HepG2 (cell line): Measurements from ENCODE around the gene LRTM2. TPM values are rescaled to one million over a fixed set of nuclear protein-coding genes. Genes with fewer than 3 reads are reported as not detected.

ENCODE experiments used
- HHEX ChIP-seq: IDR thresholded peaks from 2 replicates; pipeline ENCODE4 v1.6.1; 2016; ENCODE audit warnings: control low read depth
- KDM6A ChIP-seq: IDR thresholded peaks from 2 replicates; pipeline ENCODE4 v1.6.1; 2016; ENCODE audit warnings: low read depth
- NFKB2 ChIP-seq: sonication (generic); formaldehyde crosslinking; IDR thresholded peaks from 2 replicates; pipeline ENCODE4 v1.4.0; 2020; ENCODE audit warnings: missing genetic modification reagents, borderline replicate concordance
- NFYC ChIP-seq: IDR thresholded peaks from 2 replicates; pipeline ENCODE4 v1.6.1; 2016; ENCODE audit warnings: missing genetic modification reagents, missing compliant biosample characterization
- POLR2A ChIP-seq, 2 experiments: IDR thresholded peaks; 2 replicates each; pipeline ENCODE4 v1.6.1; 2011; ENCODE audit warnings: low read depth in 2 of 2, low read length in 2 of 2, mild to moderate bottlenecking in 1 of 2, moderate library complexity in 1 of 2; ENCODE audit not compliant: insufficient read depth in 1 of 2
- RXRB ChIP-seq: IDR thresholded peaks from 2 replicates; pipeline ENCODE4 v1.6.1; 2016; ENCODE audit warnings: borderline replicate concordance, missing genetic modification reagents, missing compliant biosample characterization
- SIN3A ChIP-seq: IDR thresholded peaks from 2 replicates; pipeline ENCODE4 v1.6.1; 2011; ENCODE audit warnings: low read depth, mild to moderate bottlenecking, control low read depth, low read length, borderline replicate concordance
- SP1 ChIP-seq, 2 experiments: fragments of 450-650 bp in 1 of 2; sonication (generic) in 1 of 2; formaldehyde crosslinking in 1 of 2; IDR thresholded peaks; 2 replicates each; pipeline versions ENCODE4 v1.4.0 to v1.6.1; 2016 to 2020; ENCODE audit warnings: missing genetic modification reagents in 1 of 2
- TP53 ChIP-seq: sonication (generic); formaldehyde crosslinking; conservative IDR thresholded peaks from 2 replicates; pipeline ENCODE4 v1.4.0; 2020; ENCODE audit warnings: missing genetic modification reagents
- ZMAT3 ChIP-seq: sonication (generic); formaldehyde crosslinking; conservative IDR thresholded peaks from 2 replicates; pipeline ENCODE4 v1.7.0; 2021; ENCODE audit warnings: missing genetic modification reagents
- ZNF232 ChIP-seq: sonication (generic); formaldehyde crosslinking; IDR thresholded peaks from 2 replicates; pipeline ENCODE4 v1.4.0; 2020; ENCODE audit warnings: missing genetic modification reagents, borderline replicate concordance
- ZNF660 ChIP-seq: sonication (generic); formaldehyde crosslinking; IDR thresholded peaks from 2 replicates; pipeline ENCODE4 v1.5.1; 2020; ENCODE audit warnings: mild to moderate bottlenecking, low read depth, missing genetic modification reagents, borderline replicate concordance
- ZNF788 ChIP-seq: sonication (generic); formaldehyde crosslinking; IDR thresholded peaks from 2 replicates; pipeline ENCODE4 v1.5.0; 2020; ENCODE audit warnings: mild to moderate bottlenecking, missing genetic modification reagents, borderline replicate concordance
- polyA plus RNA-seq, 8 experiments: library from polyadenylated mRNA; depleted of rRNA in 3 of 8; stranded (reverse) in 7 of 8; unstranded in 1 of 8; fragments of >200 nt; fragmentation: Illumina TruSeq in 4 of 8; extraction: Trizol in 4 of 8; gene quantifications; 2 replicates each; pipeline versions ENCODE4 v1.2.1 to v1.2.3, GENCODE V29; 2011 to 2016; ENCODE audit warnings: low read depth in 4 of 8, missing spikeins in 1 of 8, mixed read lengths in 1 of 8; ENCODE audit not compliant: insufficient read depth in 1 of 8
- total RNA-seq, 5 experiments: library from RNA; depleted of rRNA; stranded (reverse); fragments of >200 nt; fragmentation: Illumina TruSeq; extraction: Trizol; gene quantifications; 2 replicates each; pipeline ENCODE4 v1.2.3, GENCODE V29; 2016; ENCODE audit warnings: low read depth in 1 of 5
- TF ChIP-seq, protein P1 (sequence below): sonication (generic); formaldehyde crosslinking; IDR thresholded peaks from 2 replicates; pipeline ENCODE4 v1.8.0; 2023; ENCODE audit warnings: mild to moderate bottlenecking, missing genetic modification reagents
- TF ChIP-seq, protein P2 (sequence below): sonication (generic); formaldehyde crosslinking; IDR thresholded peaks from 2 replicates; pipeline ENCODE4 v1.5.0; 2020; ENCODE audit warnings: mild to moderate bottlenecking, missing genetic modification reagents, borderline replicate concordance
- TF ChIP-seq, protein P3 (sequence below): IDR thresholded peaks from 2 replicates; pipeline ENCODE4 v1.6.1; 2016
- TF ChIP-seq, protein P4 (sequence below): IDR thresholded peaks from 2 replicates; pipeline ENCODE4 v1.6.1; 2016; ENCODE audit warnings: control low read depth

The LRTM2 gene
- total and polyA plus RNA-seq, 2 of the 13 experiments (the other 11 are each of a cell fraction or from before 2014, with no cell fraction given) = 0.09 TPM; not detected in 1

DNA sequence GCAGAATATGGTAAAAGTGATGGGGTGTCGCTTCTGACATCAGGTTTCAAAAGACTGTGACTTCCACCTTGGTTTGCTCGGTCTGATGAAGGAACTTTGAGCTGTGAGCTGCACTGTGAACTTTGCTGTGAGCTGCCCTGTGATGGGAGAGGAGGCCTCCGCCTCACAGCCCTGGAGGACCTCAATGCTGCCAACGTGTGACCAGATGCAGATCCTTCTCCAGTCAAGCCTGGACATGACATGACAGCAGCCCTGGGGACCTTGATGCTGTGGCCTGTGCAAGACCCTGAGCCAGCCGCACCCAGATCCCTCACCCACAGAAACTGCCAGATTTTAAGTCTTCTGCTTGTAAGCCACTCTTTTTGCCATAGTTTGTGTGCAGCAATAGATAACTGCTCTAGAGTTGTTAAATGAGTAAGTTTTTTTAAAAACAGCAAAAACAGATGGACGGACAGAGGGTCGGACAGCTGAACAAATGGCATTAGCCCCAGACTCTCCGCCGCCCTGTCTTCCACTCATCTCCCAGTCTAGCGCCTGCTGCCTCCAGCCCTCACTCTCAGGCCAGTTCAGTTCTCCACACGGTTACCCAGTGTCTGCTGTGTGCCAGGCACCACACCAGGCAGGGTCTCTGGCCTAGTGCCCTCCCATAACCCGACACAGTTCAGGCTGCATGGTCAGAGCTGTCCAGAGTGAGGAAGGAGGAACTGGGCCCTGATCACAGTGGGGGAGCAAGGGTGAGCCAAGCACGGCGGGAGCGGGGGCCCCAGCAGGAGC is 13.1 kb upstream of the LRTM2 start (continued):
- TF ChIP-seq KDM6A (CRISPR knock-in tag) (no peak), ZNF660 (CRISPR knock-in tag) (no peak), SP1 (IDR thresholded peaks at IDR 0.05) (no peak), SP1 (CRISPR knock-in tag; IDR thresholded peaks at IDR 0.05) (no peak), NFKB2 (CRISPR knock-in tag) (no peak), TP53 (CRISPR knock-in tag) (0 out of 2 replicates have a peak, but pooled peaks have one; percentile 47), ZNF788 (no peak), HHEX (no peak), POLR2A (IDR thresholded peaks at IDR 0.05; ENCODE audit: insufficient read depth in 1 of 2, low read depth in 2 of 2, low read length in 2 of 2) (no peak), NFYC (CRISPR knock-in tag) (no peak), RXRB (CRISPR knock-in tag) (peak; percentile 37; the same call in 1 of the 2 replicates), SIN3A (no peak), ZNF232 (peak; percentile 47; the same call in 1 of the 2 replicates), ZMAT3 (CRISPR knock-in tag) (no peak)
- TF ChIP-seq, protein P1, sequence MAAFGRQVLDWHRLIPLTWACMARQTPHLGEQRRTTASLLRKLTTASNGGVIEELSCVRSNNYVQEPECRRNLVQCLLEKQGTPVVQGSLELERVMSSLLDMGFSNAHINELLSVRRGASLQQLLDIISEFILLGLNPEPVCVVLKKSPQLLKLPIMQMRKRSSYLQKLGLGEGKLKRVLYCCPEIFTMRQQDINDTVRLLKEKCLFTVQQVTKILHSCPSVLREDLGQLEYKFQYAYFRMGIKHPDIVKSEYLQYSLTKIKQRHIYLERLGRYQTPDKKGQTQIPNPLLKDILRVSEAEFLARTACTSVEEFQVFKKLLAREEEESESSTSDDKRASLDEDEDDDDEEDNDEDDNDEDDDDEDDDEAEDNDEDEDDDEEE (CRISPR knock-in tag) = no peak
- TF ChIP-seq, protein P2, sequence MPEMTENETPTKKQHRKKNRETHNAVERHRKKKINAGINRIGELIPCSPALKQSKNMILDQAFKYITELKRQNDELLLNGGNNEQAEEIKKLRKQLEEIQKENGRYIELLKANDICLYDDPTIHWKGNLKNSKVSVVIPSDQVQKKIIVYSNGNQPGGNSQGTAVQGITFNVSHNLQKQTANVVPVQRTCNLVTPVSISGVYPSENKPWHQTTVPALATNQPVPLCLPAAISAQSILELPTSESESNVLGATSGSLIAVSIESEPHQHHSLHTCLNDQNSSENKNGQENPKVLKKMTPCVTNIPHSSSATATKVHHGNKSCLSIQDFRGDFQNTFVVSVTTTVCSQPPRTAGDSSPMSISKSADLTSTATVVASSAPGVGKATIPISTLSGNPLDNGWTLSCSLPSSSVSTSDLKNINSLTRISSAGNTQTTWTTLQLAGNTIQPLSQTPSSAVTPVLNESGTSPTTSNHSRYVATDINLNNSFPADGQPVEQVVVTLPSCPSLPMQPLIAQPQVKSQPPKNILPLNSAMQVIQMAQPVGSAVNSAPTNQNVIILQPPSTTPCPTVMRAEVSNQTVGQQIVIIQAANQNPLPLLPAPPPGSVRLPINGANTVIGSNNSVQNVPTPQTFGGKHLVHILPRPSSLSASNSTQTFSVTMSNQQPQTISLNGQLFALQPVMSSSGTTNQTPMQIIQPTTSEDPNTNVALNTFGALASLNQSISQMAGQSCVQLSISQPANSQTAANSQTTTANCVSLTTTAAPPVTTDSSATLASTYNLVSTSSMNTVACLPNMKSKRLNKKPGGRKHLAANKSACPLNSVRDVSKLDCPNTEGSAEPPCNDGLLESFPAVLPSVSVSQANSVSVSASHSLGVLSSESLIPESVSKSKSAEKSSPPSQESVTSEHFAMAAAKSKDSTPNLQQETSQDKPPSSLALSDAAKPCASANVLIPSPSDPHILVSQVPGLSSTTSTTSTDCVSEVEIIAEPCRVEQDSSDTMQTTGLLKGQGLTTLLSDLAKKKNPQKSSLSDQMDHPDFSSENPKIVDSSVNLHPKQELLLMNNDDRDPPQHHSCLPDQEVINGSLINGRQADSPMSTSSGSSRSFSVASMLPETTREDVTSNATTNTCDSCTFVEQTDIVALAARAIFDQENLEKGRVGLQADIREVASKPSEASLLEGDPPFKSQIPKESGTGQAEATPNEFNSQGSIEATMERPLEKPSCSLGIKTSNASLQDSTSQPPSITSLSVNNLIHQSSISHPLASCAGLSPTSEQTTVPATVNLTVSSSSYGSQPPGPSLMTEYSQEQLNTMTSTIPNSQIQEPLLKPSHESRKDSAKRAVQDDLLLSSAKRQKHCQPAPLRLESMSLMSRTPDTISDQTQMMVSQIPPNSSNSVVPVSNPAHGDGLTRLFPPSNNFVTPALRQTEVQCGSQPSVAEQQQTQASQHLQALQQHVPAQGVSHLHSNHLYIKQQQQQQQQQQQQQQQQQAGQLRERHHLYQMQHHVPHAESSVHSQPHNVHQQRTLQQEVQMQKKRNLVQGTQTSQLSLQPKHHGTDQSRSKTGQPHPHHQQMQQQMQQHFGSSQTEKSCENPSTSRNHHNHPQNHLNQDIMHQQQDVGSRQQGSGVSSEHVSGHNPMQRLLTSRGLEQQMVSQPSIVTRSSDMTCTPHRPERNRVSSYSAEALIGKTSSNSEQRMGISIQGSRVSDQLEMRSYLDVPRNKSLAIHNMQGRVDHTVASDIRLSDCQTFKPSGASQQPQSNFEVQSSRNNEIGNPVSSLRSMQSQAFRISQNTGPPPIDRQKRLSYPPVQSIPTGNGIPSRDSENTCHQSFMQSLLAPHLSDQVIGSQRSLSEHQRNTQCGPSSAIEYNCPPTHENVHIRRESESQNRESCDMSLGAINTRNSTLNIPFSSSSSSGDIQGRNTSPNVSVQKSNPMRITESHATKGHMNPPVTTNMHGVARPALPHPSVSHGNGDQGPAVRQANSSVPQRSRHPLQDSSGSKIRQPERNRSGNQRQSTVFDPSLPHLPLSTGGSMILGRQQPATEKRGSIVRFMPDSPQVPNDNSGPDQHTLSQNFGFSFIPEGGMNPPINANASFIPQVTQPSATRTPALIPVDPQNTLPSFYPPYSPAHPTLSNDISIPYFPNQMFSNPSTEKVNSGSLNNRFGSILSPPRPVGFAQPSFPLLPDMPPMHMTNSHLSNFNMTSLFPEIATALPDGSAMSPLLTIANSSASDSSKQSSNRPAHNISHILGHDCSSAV (CRISPR knock-in tag) = no peak
- TF ChIP-seq, protein P3, sequence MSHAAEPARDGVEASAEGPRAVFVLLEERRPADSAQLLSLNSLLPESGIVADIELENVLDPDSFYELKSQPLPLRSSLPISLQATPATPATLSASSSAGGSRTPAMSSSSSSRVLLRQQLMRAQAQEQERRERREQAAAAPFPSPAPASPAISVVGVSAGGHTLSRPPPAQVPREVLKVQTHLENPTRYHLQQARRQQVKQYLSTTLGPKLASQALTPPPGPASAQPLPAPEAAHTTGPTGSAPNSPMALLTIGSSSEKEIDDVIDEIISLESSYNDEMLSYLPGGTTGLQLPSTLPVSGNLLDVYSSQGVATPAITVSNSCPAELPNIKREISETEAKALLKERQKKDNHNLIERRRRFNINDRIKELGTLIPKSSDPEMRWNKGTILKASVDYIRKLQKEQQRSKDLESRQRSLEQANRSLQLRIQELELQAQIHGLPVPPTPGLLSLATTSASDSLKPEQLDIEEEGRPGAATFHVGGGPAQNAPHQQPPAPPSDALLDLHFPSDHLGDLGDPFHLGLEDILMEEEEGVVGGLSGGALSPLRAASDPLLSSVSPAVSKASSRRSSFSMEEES (CRISPR knock-in tag) = no peak
- TF ChIP-seq, protein P4, sequence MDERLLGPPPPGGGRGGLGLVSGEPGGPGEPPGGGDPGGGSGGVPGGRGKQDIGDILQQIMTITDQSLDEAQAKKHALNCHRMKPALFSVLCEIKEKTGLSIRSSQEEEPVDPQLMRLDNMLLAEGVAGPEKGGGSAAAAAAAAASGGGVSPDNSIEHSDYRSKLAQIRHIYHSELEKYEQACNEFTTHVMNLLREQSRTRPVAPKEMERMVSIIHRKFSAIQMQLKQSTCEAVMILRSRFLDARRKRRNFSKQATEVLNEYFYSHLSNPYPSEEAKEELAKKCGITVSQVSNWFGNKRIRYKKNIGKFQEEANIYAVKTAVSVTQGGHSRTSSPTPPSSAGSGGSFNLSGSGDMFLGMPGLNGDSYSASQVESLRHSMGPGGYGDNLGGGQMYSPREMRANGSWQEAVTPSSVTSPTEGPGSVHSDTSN (CRISPR knock-in tag) = no peak
